Esophagus squamous epithelium (tissue), 4 donors: Measurements from ENCODE around the gene AMN.

Experiments
- CTCF ChIP-seq, 6 experiments: fragments of 450-650 bp in 4 of 6; fragments of 200-600 bp in 2 of 6; sonication (generic) in 2 of 6; IDR thresholded peaks; one replicate each; pipeline ENCODE4 v1.5.1; 2016 to 2019; ENCODE audit warnings: antibody characterized with exemption in 6 of 6, mild to moderate bottlenecking in 4 of 6, moderate library complexity in 4 of 6
- POLR2A ChIP-seq, 4 donors: fragments of 450-650 bp; IDR thresholded peaks; one replicate each; pipeline ENCODE4 v1.6.1; 2017; ENCODE audit warnings: antibody characterized with exemption in 4 of 4, mild to moderate bottlenecking in 4 of 4, moderate library complexity in 3 of 4

GRCh38 chr14:102970496-102970895, 48.0 kb downstream of the AMN start:
- TF ChIP-seq CTCF (IDR thresholded peaks at IDR 0.05) = no peak
- TF ChIP-seq POLR2A (IDR thresholded peaks at IDR 0.05) = no peak
